Trophoblast cell (in vitro differentiated cells and primary cell): ENCODE results near the gene ZFY.

Experiments used
- DNase-seq, 2 donors: peaks; one replicate each; pipeline ENCODE4 v3.0.0-alpha.2; 2016
- H2AFZ ChIP-seq: 2 replicates; pipeline ENCODE4 v1.6.1; 2013; ENCODE audit warnings: low read length, moderate library complexity, mild to moderate bottlenecking; ENCODE audit not compliant: insufficient read depth, poor library complexity
- H2AK5ac ChIP-seq: 2 replicates; pipeline ENCODE4 v1.6.1; 2013; ENCODE audit warnings: mild to moderate bottlenecking, low read length
- H2BK120ac ChIP-seq: 2 replicates; pipeline ENCODE4 v1.6.1; 2013; ENCODE audit warnings: low read length, mild to moderate bottlenecking, moderate library complexity; ENCODE audit not compliant: insufficient read depth, poor library complexity
- H2BK12ac ChIP-seq: 2 replicates; pipeline ENCODE4 v1.6.1; 2013; ENCODE audit warnings: mild to moderate bottlenecking, low read length, moderate library complexity
- H2BK5ac ChIP-seq: 2 replicates; pipeline ENCODE4 v1.6.1; 2013; ENCODE audit warnings: low read length, low read depth, moderate library complexity, mild to moderate bottlenecking; ENCODE audit not compliant: poor library complexity
- H3K14ac ChIP-seq: 2 replicates; pipeline ENCODE4 v1.6.1; 2013; ENCODE audit warnings: mild to moderate bottlenecking, low read length
- H3K18ac ChIP-seq: 2 replicates; pipeline ENCODE4 v1.6.1; 2013; ENCODE audit warnings: mild to moderate bottlenecking, low read length
- H3K23ac ChIP-seq: 2 replicates; pipeline ENCODE4 v1.6.1; 2013; ENCODE audit warnings: low read length
- H3K27ac ChIP-seq: 2 replicates; pipeline ENCODE4 v1.5.1; 2013; ENCODE audit warnings: low read depth, mild to moderate bottlenecking, inconsistent platforms, low read length, moderate library complexity
- H3K27me3 ChIP-seq: 2 replicates; pipeline ENCODE4 v1.6.1; 2013; ENCODE audit warnings: inconsistent platforms, mild to moderate bottlenecking, low read length, moderate library complexity; ENCODE audit not compliant: insufficient read depth
- H3K36me3 ChIP-seq, 2 experiments: 1 replicate in 1 of 2; 2 replicates in 1 of 2; pipeline ENCODE4 v1.6.1; 2013; ENCODE audit warnings: low read length in 2 of 2, mild to moderate bottlenecking in 2 of 2, moderate library complexity in 1 of 2; ENCODE audit not compliant: insufficient read depth in 2 of 2, control insufficient read depth in 1 of 2
- H3K4ac ChIP-seq: 2 replicates; pipeline ENCODE4 v1.6.1; 2013; ENCODE audit warnings: low read depth, mild to moderate bottlenecking, low read length, moderate library complexity
- H3K4me1 ChIP-seq, 2 experiments: 1 replicate in 1 of 2; 2 replicates in 1 of 2; pipeline ENCODE4 v1.6.1; 2013; ENCODE audit warnings: low read length in 2 of 2, mild to moderate bottlenecking in 2 of 2, moderate library complexity in 1 of 2; ENCODE audit not compliant: insufficient read depth in 2 of 2, control insufficient read depth in 1 of 2
- H3K4me2 ChIP-seq: 2 replicates; pipeline ENCODE4 v1.6.1; 2013; ENCODE audit warnings: inconsistent platforms, mild to moderate bottlenecking, low read length, moderate library complexity
- H3K4me3 ChIP-seq: 2 replicates; pipeline ENCODE4 v1.5.1; 2013; ENCODE audit warnings: mild to moderate bottlenecking, low read depth, low read length, inconsistent platforms
- H3K79me1 ChIP-seq: one replicate; pipeline ENCODE4 v1.6.1; 2013; ENCODE audit warnings: low read length
- H3K79me2 ChIP-seq: 2 replicates; pipeline ENCODE4 v1.6.1; 2013; ENCODE audit warnings: low read length, mild to moderate bottlenecking; ENCODE audit not compliant: control insufficient read depth, insufficient read depth, poor library complexity
- H3K9ac ChIP-seq: 2 replicates; pipeline ENCODE4 v1.6.1; 2013; ENCODE audit warnings: mild to moderate bottlenecking, low read length
- H3K9me3 ChIP-seq: 2 replicates; pipeline ENCODE4 v1.6.1; 2013; ENCODE audit warnings: low read depth, mild to moderate bottlenecking, control low read depth, inconsistent platforms, low read length; ENCODE audit not compliant: insufficient read depth
- H4K12ac ChIP-seq: 2 replicates; pipeline ENCODE4 v1.6.1; 2013; ENCODE audit warnings: low read depth, mild to moderate bottlenecking, low read length, moderate library complexity
- H4K8ac ChIP-seq: 2 replicates; pipeline ENCODE4 v1.6.1; 2013; ENCODE audit warnings: low read depth, mild to moderate bottlenecking, low read length, moderate library complexity
- H4K91ac ChIP-seq: one replicate; pipeline ENCODE4 v1.6.1; 2013; ENCODE audit warnings: low read depth, mild to moderate bottlenecking, low read length, moderate library complexity
- WGBS: extraction: QIAGEN DNeasy Blood & Tissue Kit; methylation state at CpG from one replicate; pipeline ENCODE4 v1.1.7; 2013; ENCODE audit warnings: missing lambda C conversion rate; ENCODE audit not compliant: insufficient read length, insufficient coverage; ENCODE audit errors: extremely low coverage; 5-methylcytosine and 5-hydroxymethylcytosine counted together

The ZFY gene

GRCh38 chrY:2893471-2893870, 41.7 kb upstream of the ZFY start:
- Histone ChIP-seq H3K9ac (no peak overlapping the region), H3K79me1 (no peaks in the 10 kb centered on the region), H3K18ac (no peak overlapping the region), H3K27me3 (no peaks in the 10 kb centered on the region), H3K4me3 (no peak overlapping the region), H2BK120ac (no peak overlapping the region), H3K9me3 (no peaks in the 10 kb centered on the region), H4K12ac (no peak overlapping the region), H3K4me2 (no peak overlapping the region), H2AFZ (no peak overlapping the region), H4K91ac (no peak overlapping the region), H3K27ac (no peak overlapping the region), H3K4ac (no peak overlapping the region), H3K23ac (no peak overlapping the region), H2BK5ac (no peak overlapping the region), H2AK5ac (no peak overlapping the region), H3K36me3 (no peaks in the 10 kb centered on the region), H3K79me2 (no peaks in the 10 kb centered on the region), H4K8ac (no peak overlapping the region), H2BK12ac (no peak overlapping the region), H3K4me1 (no peaks in the 10 kb centered on the region), H3K14ac (no peak overlapping the region)
- no peak for DNase-seq
- no CpG with 5 or more reads among the region's 1 CpG for WGBS

- Histone ChIP-seq H3K79me2 (no peaks in the 10 kb centered on the region), H4K12ac (no peak overlapping the region), H2AFZ (no peak overlapping the region), H3K27me3 (no peaks in the 10 kb centered on the region), H3K4me1 (no peaks in the 10 kb centered on the region), H2BK5ac (no peak overlapping the region), H2AK5ac (no peak overlapping the region), H3K4me2 (no peak overlapping the region), H3K27ac (no peak overlapping the region), H2BK120ac (no peak overlapping the region), H4K91ac (no peak overlapping the region), H3K4me3 (no peak overlapping the region), H3K14ac (no peak overlapping the region), H4K8ac (no peak overlapping the region), H3K4ac (no peak overlapping the region), H3K23ac (no peak overlapping the region), H2BK12ac (no peak overlapping the region), H3K18ac (no peak overlapping the region), H3K9ac (no peak overlapping the region), H3K79me1 (no peaks in the 10 kb centered on the region), H3K36me3 (no peaks in the 10 kb centered on the region), H3K9me3 (no peaks in the 10 kb centered on the region)
- WGBS = no CpG with 5 or more reads among the region's 2 CpGs
- no peak for DNase-seq
Observed at GRCh38 chrY:2896050-2896449, 39.1 kb upstream of the ZFY start.

DNA sequence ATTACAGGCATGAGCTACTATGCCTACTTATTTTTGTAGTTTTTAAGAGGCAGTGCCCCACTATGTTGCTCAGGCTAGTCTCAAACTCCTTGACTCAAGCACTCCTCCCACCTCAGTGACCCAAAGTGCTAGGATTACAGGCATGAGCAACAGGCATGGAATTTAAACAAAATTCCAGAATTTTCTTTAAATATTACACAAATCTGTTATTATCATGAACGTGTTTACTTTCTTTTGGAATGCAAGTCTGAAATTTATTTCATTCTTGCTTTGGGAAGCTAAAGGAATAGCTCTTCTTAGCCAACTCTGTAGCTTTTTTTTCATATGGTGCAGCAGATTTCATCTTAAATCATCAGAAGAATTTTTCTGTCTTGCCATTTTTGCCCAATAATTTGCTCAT, 27.8 kb upstream of the ZFY start:
- no CpG with 5 or more reads among the region's 1 CpG for WGBS

GRCh38 chrY:2913066-2913815, 21.9 kb upstream of the ZFY start:
- H4K8ac ChIP-seq = no peak overlapping the region
- H3K79me2 ChIP-seq = no peaks in the 10 kb centered on the region
- no peak overlapping the region for H3K9ac ChIP-seq
- H3K14ac ChIP-seq = no peak overlapping the region
- H2AFZ ChIP-seq = no peak overlapping the region
- no peak overlapping the region for H3K4me2 ChIP-seq
- H2AK5ac ChIP-seq = no peak overlapping the region
- H3K4ac ChIP-seq = no peak overlapping the region
- H2BK120ac ChIP-seq = no peak overlapping the region
- no peak overlapping the region for H3K18ac ChIP-seq
- H2BK12ac ChIP-seq = no peak overlapping the region
- no peak overlapping the region for H4K12ac ChIP-seq
- H3K27me3 ChIP-seq = no peaks in the 10 kb centered on the region
- no peaks in the 10 kb centered on the region for H3K4me1 ChIP-seq
- H2BK5ac ChIP-seq = no peak overlapping the region
- H3K36me3 ChIP-seq = no peaks in the 10 kb centered on the region
- no peak overlapping the region for H3K27ac ChIP-seq
- no peak overlapping the region for H3K23ac ChIP-seq
- no peak for DNase-seq
- no peak overlapping the region for H3K4me3 ChIP-seq
- H4K91ac ChIP-seq = no peak overlapping the region
- H3K79me1 ChIP-seq = no peaks in the 10 kb centered on the region
- H3K9me3 ChIP-seq = no peaks in the 10 kb centered on the region

More for the DNA sequence above, 27.8 kb upstream of the ZFY start:
- Histone ChIP-seq H3K23ac (no peak overlapping the region), H2AFZ (no peak overlapping the region), H3K18ac (no peak overlapping the region), H3K27ac (no peak overlapping the region), H3K4me3 (no peak overlapping the region), H2BK12ac (no peak overlapping the region), H3K4me2 (no peak overlapping the region), H3K4ac (no peak overlapping the region), H3K36me3 (no peaks in the 10 kb centered on the region), H3K9me3 (no peaks in the 10 kb centered on the region), H3K14ac (no peak overlapping the region), H4K8ac (no peak overlapping the region), H3K9ac (no peak overlapping the region), H2AK5ac (no peak overlapping the region), H3K27me3 (no peaks in the 10 kb centered on the region), H3K79me1 (no peaks in the 10 kb centered on the region), H3K79me2 (no peaks in the 10 kb centered on the region), H4K91ac (no peak overlapping the region), H3K4me1 (no peaks in the 10 kb centered on the region), H2BK120ac (no peak overlapping the region), H2BK5ac (no peak overlapping the region), H4K12ac (no peak overlapping the region)
- DNase-seq = peak in 1 of 2 donors; percentile 12
